CD14-positive monocyte (primary cell): ENCODE measurements around the gene ATP2C1. TPM values are rescaled to one million over a fixed set of nuclear protein-coding genes. Genes with fewer than 3 reads are reported as not detected.

Source experiments
- DNase-seq, 3 donors: peaks; one replicate each; pipeline ENCODE4 v3.0.0-alpha.2; 2011 to 2022
- H2AFZ ChIP-seq: 2 replicates; pipeline ENCODE4 v1.6.0; 2012; ENCODE audit warnings: mild to moderate bottlenecking, low read depth, low read length, inconsistent platforms; ENCODE audit not compliant: insufficient read depth, poor library complexity, severe bottlenecking
- H3K27ac ChIP-seq, 2 donors: 1 replicate in 1 of 2; 2 replicates in 1 of 2; pipeline ENCODE4 v1.5.1; 2012 to 2013; ENCODE audit warnings: low read length in 2 of 2, control low read depth in 1 of 2, inconsistent platforms in 1 of 2, low read depth in 1 of 2, mild to moderate bottlenecking in 1 of 2
- H3K27me3 ChIP-seq, 2 donors: one replicate each; pipeline versions ENCODE4 v1.6.0 to v1.6.1; 2011 to 2013; ENCODE audit warnings: low read length in 2 of 2; ENCODE audit not compliant: control insufficient read depth in 2 of 2, insufficient read depth in 2 of 2
- H3K36me3 ChIP-seq, 2 donors: replicated peaks in 1 of 2; 1 replicate in 1 of 2; 2 replicates in 1 of 2; pipeline versions ENCODE4 v1.5.1 to v1.6.1; 2012 to 2013; ENCODE audit warnings: low read length in 2 of 2, control low read depth in 1 of 2, inconsistent platforms in 1 of 2, mild to moderate bottlenecking in 1 of 2; ENCODE audit not compliant: insufficient read depth in 2 of 2, control insufficient read depth in 1 of 2
- H3K4me1 ChIP-seq, 2 donors: 1 replicate in 1 of 2; 2 replicates in 1 of 2; pipeline versions ENCODE4 v1.5.1 to v1.6.1; 2012 to 2013; ENCODE audit warnings: low read length in 2 of 2, control low read depth in 1 of 2, inconsistent platforms in 1 of 2, mild to moderate bottlenecking in 1 of 2, moderate library complexity in 1 of 2; ENCODE audit not compliant: insufficient read depth in 2 of 2, control insufficient read depth in 1 of 2
- H3K4me2 ChIP-seq: replicated peaks from 2 replicates; pipeline ENCODE3; 2012; ENCODE audit warnings: low read length, moderate library complexity, mild to moderate bottlenecking; ENCODE audit not compliant: poor library complexity, severe bottlenecking; ENCODE audit errors: extremely low read depth
- H3K4me3 ChIP-seq, 3 experiments: fragments of 200-600 bp in 1 of 3; sonication (generic) in 1 of 3; replicated peaks in 1 of 3; 1 replicate in 2 of 3; 2 replicates in 1 of 3; pipeline ENCODE4 v1.5.1; 2011 to 2013; ENCODE audit warnings: low read length in 3 of 3, mild to moderate bottlenecking in 3 of 3, control low read depth in 2 of 3, low read depth in 2 of 3, inconsistent platforms in 1 of 3, moderate library complexity in 1 of 3
- H3K79me2 ChIP-seq: 2 replicates; pipeline ENCODE4 v1.6.0; 2012; ENCODE audit warnings: mild to moderate bottlenecking, control low read depth, inconsistent platforms, low read length, moderate library complexity; ENCODE audit not compliant: insufficient read depth
- H3K9ac ChIP-seq: 2 replicates; pipeline ENCODE4 v1.6.0; 2017; ENCODE audit warnings: low read length, mild to moderate bottlenecking; ENCODE audit not compliant: insufficient read depth, poor library complexity, severe bottlenecking
- H3K9me3 ChIP-seq, 2 donors: replicated peaks in 1 of 2; 1 replicate in 1 of 2; 2 replicates in 1 of 2; pipeline versions ENCODE4 v1.5.1 to v1.6.1; 2012 to 2013; ENCODE audit warnings: low read length in 2 of 2, control low read depth in 1 of 2; ENCODE audit not compliant: control insufficient read depth in 1 of 2, insufficient read depth in 1 of 2
- H4K20me1 ChIP-seq: 2 replicates; pipeline ENCODE4 v1.6.0; 2012; ENCODE audit warnings: mild to moderate bottlenecking, low read length, control low read depth, moderate library complexity; ENCODE audit not compliant: insufficient read depth
- H3K27ac Mint-ChIP-seq, 7 donors: one replicate each; pipeline ENCODE4 v1.8.0; 2020; ENCODE audit warnings: mild to moderate bottlenecking in 7 of 7, mixed read lengths in 7 of 7, moderate library complexity in 6 of 7, inconsistent platforms in 2 of 7
- H3K27me3 Mint-ChIP-seq, 3 donors: one replicate each; pipeline ENCODE4 v1.8.0; 2021 to 2022; ENCODE audit warnings: low read depth in 3 of 3, mild to moderate bottlenecking in 3 of 3, mixed read lengths in 3 of 3, moderate library complexity in 3 of 3, inconsistent platforms in 1 of 3
- H3K36me3 Mint-ChIP-seq, 2 donors: one replicate each; pipeline ENCODE4 v1.8.0; 2020; ENCODE audit warnings: mixed read lengths in 2 of 2, inconsistent platforms in 1 of 2, mild to moderate bottlenecking in 1 of 2
- H3K4me1 Mint-ChIP-seq: one replicate; pipeline ENCODE4 v1.8.0; 2020; ENCODE audit warnings: mild to moderate bottlenecking, mixed read lengths
- H3K4me3 Mint-ChIP-seq, 2 donors: one replicate each; pipeline ENCODE4 v1.8.0; 2020; ENCODE audit warnings: mild to moderate bottlenecking in 2 of 2, mixed read lengths in 2 of 2, moderate library complexity in 1 of 2
- H3K9me3 Mint-ChIP-seq, 7 donors: one replicate each; pipeline ENCODE4 v1.8.0; 2020 to 2022; ENCODE audit warnings: mixed read lengths in 7 of 7, mild to moderate bottlenecking in 6 of 7, moderate library complexity in 6 of 7, inconsistent platforms in 2 of 7
- CTCF ChIP-seq: fragments of 200-600 bp; IDR thresholded peaks from one replicate; pipeline ENCODE4 v1.8.0; 2022; ENCODE audit warnings: antibody characterized with exemption, mild to moderate bottlenecking
- WGBS: methylation state at CpG from one replicate; pipeline ENCODE4 v1.1.5; 2013; ENCODE audit warnings: missing lambda C conversion rate; ENCODE audit not compliant: insufficient coverage; 5-methylcytosine and 5-hydroxymethylcytosine counted together
- intact Hi-C, 2 donors: fragments of 100-400 bp; cut with micrococcal nuclease; formaldehyde crosslinking; loops; one replicate each; pipeline versions ENCODE4 v1.15.0 to v1.15.1; 2023
- polyA plus RNA-seq, 3 donors: library from polyadenylated mRNA; depleted of rRNA in 1 of 3; unstranded in 2 of 3; stranded (reverse) in 1 of 3; fragments of 300-500 nt in 2 of 3; fragments of >200 nt in 1 of 3; fragmentation: Illumina TruSeq in 2 of 3; gene quantifications; 1 replicate in 2 of 3; 2 replicates in 1 of 3; pipeline ENCODE4 v1.2.3, GENCODE V29; 2012 to 2021

The ATP2C1 gene
- polyA plus RNA-seq, 3 donors, result 11.7 to 22.0 (median 12.2) TPM

GRCh38 chr3:130935761-130936492 lies 42.0 kb downstream of the ATP2C1 start:
- Histone ChIP-seq H4K20me1 (no peaks in the 10 kb centered on the region), H3K4me2 (no peak overlapping the region), H3K79me2 (no peaks in the 10 kb centered on the region), H3K36me3 (peaks cover 16 to 64% of the 10 kb centered on the region in 2 donors), H3K9ac (no peak overlapping the region), H3K4me3 (no peak overlapping the region), H2AFZ (no peak overlapping the region), H3K27me3 (no peaks in the 10 kb centered on the region), H3K4me1 (no peaks in the 10 kb centered on the region), H3K27ac (no peak overlapping the region), H3K9me3 (no peaks in the 10 kb centered on the region)
- peaks cover 0 to 2% (median 0%) of the 10 kb centered on the region in 3 donors for H3K27me3 Mint-ChIP-seq
- TF ChIP-seq CTCF, result no peak
- peaks cover 41 to 42% of the 10 kb centered on the region in 2 donors for H3K36me3 Mint-ChIP-seq
- H3K4me1 Mint-ChIP-seq, result peaks cover 6% of the 10 kb centered on the region
- no peaks in the 10 kb centered on the region for H3K9me3 Mint-ChIP-seq
- 80% methylated on average over 1 of the region's 4 CpGs for WGBS
- H3K4me3 Mint-ChIP-seq, result no peak overlapping the region
- DNase-seq, result no peak
- intact Hi-C loops, result no loop called here
- H3K27ac Mint-ChIP-seq, result no peak overlapping the region

DNA sequence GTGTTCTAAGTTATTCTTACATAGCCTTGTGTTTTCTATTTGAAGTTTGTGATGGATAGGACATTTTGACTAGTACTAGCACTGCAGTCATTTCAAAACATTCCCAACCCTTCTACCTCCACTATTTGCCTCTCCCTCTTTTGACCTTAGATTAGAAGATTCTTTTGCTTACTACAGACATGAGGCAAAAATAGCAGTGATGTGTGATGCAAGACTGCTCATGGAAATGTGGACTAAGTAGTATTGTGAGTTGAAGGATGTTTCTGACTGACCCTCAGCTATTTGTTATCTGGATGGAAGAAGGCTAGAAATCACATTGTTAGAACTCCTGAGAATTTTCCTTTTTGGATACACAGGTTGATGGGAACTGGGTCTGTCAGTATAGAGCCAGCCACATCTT lies 45.9 kb downstream of the ATP2C1 start:
- no peaks in the 10 kb centered on the region for H4K20me1 ChIP-seq
- Mint-ChIP-seq H3K27me3 (peaks cover 0 to 4% (median 0%) of the 10 kb centered on the region in 3 donors), H3K27ac (no peak overlapping the region), H3K36me3 (peaks cover 45 to 56% of the 10 kb centered on the region in 2 donors), H3K9me3 (no peaks in the 10 kb centered on the region), H3K4me3 (no peak overlapping the region), H3K4me1 (peaks cover 6% of the 10 kb centered on the region)
- no peaks in the 10 kb centered on the region for H3K4me1 ChIP-seq
- no peaks in the 10 kb centered on the region for H3K79me2 ChIP-seq
- H3K4me3 ChIP-seq, result no peak overlapping the region
- intact Hi-C loops, result no loop called here
- no peak overlapping the region for H2AFZ ChIP-seq
- H3K27ac ChIP-seq, result no peak overlapping the region
- H3K9ac ChIP-seq, result no peak overlapping the region
- no peaks in the 10 kb centered on the region for H3K27me3 ChIP-seq
- H3K4me2 ChIP-seq, result no peak overlapping the region
- no peaks in the 10 kb centered on the region for H3K9me3 ChIP-seq
- no peak for TF ChIP-seq CTCF
- no peak for DNase-seq
- H3K36me3 ChIP-seq, result peaks cover 41 to 71% of the 10 kb centered on the region in 2 donors
